Measurements from ENCODE around the gene SAXO2.
"Not testable (repeated sequence)": the region's sequence is repeated elsewhere in the genome, so short reads cannot be mapped to it uniquely, and the experiment has no call there.

DNA sequence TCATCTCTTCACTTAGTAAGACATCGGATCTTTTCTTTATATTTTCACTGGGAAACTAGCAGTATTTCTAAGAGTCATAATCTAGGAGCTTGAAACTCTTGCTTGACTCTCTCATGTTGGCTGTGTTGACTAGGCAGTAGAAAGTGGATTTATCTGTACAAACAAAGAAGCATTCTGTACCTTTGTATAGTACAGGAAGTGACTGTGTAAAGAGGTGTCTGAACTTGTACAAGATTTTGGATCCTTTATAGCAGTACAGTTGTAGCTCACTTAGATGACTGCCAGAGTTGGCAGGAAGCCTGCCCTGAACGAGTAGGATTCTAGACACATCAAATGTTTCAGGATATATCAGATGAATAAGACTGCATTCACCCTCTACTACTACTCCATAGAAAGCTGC is 5.8 kb downstream of the SAXO2 start:
- TF ChIP-seq EZH2phosphoT487 (conservative IDR thresholded peaks at IDR 0.05; ENCODE audit: low read length), result not testable (repeated sequence)
- TF ChIP-seq, protein P1, sequence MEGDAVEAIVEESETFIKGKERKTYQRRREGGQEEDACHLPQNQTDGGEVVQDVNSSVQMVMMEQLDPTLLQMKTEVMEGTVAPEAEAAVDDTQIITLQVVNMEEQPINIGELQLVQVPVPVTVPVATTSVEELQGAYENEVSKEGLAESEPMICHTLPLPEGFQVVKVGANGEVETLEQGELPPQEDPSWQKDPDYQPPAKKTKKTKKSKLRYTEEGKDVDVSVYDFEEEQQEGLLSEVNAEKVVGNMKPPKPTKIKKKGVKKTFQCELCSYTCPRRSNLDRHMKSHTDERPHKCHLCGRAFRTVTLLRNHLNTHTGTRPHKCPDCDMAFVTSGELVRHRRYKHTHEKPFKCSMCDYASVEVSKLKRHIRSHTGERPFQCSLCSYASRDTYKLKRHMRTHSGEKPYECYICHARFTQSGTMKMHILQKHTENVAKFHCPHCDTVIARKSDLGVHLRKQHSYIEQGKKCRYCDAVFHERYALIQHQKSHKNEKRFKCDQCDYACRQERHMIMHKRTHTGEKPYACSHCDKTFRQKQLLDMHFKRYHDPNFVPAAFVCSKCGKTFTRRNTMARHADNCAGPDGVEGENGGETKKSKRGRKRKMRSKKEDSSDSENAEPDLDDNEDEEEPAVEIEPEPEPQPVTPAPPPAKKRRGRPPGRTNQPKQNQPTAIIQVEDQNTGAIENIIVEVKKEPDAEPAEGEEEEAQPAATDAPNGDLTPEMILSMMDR (IDR thresholded peaks at IDR 0.05; ENCODE audit: insufficient read depth, low read length, poor library complexity, severe bottlenecking), result not testable (repeated sequence)

Measured in SU-DHL-6 (cell line).